HCT116 (cell line): Measurements from ENCODE around the gene TDRD10. TPM values are rescaled to one million over a fixed set of nuclear protein-coding genes. Genes with fewer than 3 reads are reported as not detected.
A peak's percentile ranks its signal among the peaks of the same experiment; 100 is the strongest.

Source experiments
- ATAC-seq: fragments of 200-7000 bp; cut with Tn5 transposase; 2 replicates; pipeline ENCODE4 v1.9.1; 2020; ENCODE audit warnings: mild to moderate bottlenecking, moderate library complexity
- BruUV-seq: library from RNA; stranded (reverse); fragments of 400-500 nt; replicated peaks from 2 replicates; lab custom pipeline; 2021; lab: Mats Ljungman, UMichigan
- CTCF ChIA-PET: fragments of 300-600 bp; sonication (Branson Sonifier 250); formaldehyde crosslinking; loops from one replicate; lab custom pipeline; 2021; ENCODE audit warnings: antibody characterized with exemption; lab: Charles Lee
- POLR2A ChIA-PET: fragments of 300-600, 350-600 bp; sonication (Branson Sonifier 250); formaldehyde crosslinking; loops from one replicate; lab custom pipeline; 2021; ENCODE audit warnings: antibody characterized with exemption; lab: Charles Lee
- RAD21 ChIA-PET, 2 experiments: fragments of 300-600 bp; sonication (Branson Sonifier 250); formaldehyde crosslinking; loops; one replicate each; lab custom pipeline; 2023; ENCODE audit warnings: low total read pairs in 2 of 2; ENCODE audit not compliant: uncharacterized antibody in 2 of 2, unreplicated experiment in 2 of 2, low non-redundant PET in 1 of 2; lab: Charles Lee
- DNase-seq: peaks from one replicate; pipeline ENCODE4 v3.0.0-alpha.2; 2010; ENCODE audit warnings: low read depth, low spot score
- H2AFZ ChIP-seq: fragments of 200-600 bp; shearing (Covaris generic), sonication (generic); 2 replicates; pipeline ENCODE4 v1.6.1; 2017; ENCODE audit warnings: low read depth, mixed run types, mixed read lengths, antibody characterized with exemption, low read length; ENCODE audit not compliant: poor library complexity, severe bottlenecking
- H3K27ac ChIP-seq: 2 replicates; pipeline ENCODE4 v1.5.1; 2012; ENCODE audit warnings: low read depth, low read length
- H3K27me3 ChIP-seq: fragments of 200-600 bp; sonication (generic); 2 replicates; pipeline ENCODE4 v1.6.1; 2016; ENCODE audit warnings: mixed run types, low read length, mixed read lengths; ENCODE audit not compliant: insufficient read depth
- H3K36me3 ChIP-seq, 2 experiments: fragments of 200-500 bp in 1 of 2; fragments of 200-600 bp in 1 of 2; sonication (Bioruptor generic) in 1 of 2; sonication (generic) in 1 of 2; 2 replicates each; pipeline versions ENCODE4 v1.5.1 to v1.6.1; 2014 to 2016; ENCODE audit warnings: low read length in 2 of 2, inconsistent platforms in 1 of 2, mixed read lengths in 1 of 2, mixed run types in 1 of 2; ENCODE audit not compliant: insufficient read depth in 2 of 2, control insufficient read depth in 1 of 2
- H3K4me1 ChIP-seq, 2 experiments: fragments of 200-600 bp in 1 of 2; sonication (generic) in 1 of 2; 2 replicates each; pipeline versions ENCODE4 v1.5.1 to v1.6.1; 2012 to 2017; ENCODE audit warnings: low read length in 2 of 2, inconsistent platforms in 1 of 2, mild to moderate bottlenecking in 1 of 2, mixed read lengths in 1 of 2, mixed run types in 1 of 2, moderate library complexity in 1 of 2; ENCODE audit not compliant: insufficient read depth in 2 of 2, control insufficient read depth in 1 of 2
- H3K4me2 ChIP-seq: fragments of 200-600 bp; sonication (generic); 2 replicates; pipeline ENCODE4 v1.6.1; 2017; ENCODE audit warnings: mixed run types, low read length, mixed read lengths
- H3K4me3 ChIP-seq, 2 experiments: fragments of 200-600 bp in 1 of 2; sonication (generic) in 1 of 2; replicated peaks in 1 of 2; 2 replicates each; pipeline ENCODE4 v1.5.1; 2011 to 2016; ENCODE audit warnings: low read length in 2 of 2, control low read depth in 1 of 2, low read depth in 1 of 2, mild to moderate bottlenecking in 1 of 2, mixed read lengths in 1 of 2, mixed run types in 1 of 2
- H3K79me2 ChIP-seq: fragments of 200-600 bp; sonication (generic); 2 replicates; pipeline ENCODE4 v1.6.1; 2017; ENCODE audit warnings: mild to moderate bottlenecking, mixed run types, low read length, moderate library complexity, mixed read lengths; ENCODE audit not compliant: insufficient read depth
- H3K9ac ChIP-seq: fragments of 200-600 bp; sonication (generic); 2 replicates; pipeline ENCODE4 v1.6.1; 2016; ENCODE audit warnings: low read length, mixed read lengths
- H3K9me2 ChIP-seq: fragments of 200-600 bp; sonication (generic), shearing (Covaris generic); 2 replicates; pipeline ENCODE4 v1.6.1; 2017; ENCODE audit warnings: mixed run types, mild to moderate bottlenecking, moderate library complexity; ENCODE audit not compliant: insufficient read depth
- H3K9me3 ChIP-seq, 2 experiments: fragments of 200-500 bp in 1 of 2; fragments of 200-600 bp in 1 of 2; sonication (Bioruptor generic) in 1 of 2; sonication (generic) in 1 of 2; 2 replicates each; pipeline ENCODE4 v1.6.1; 2014 to 2017; ENCODE audit warnings: low read length in 2 of 2, mixed read lengths in 2 of 2, inconsistent platforms in 1 of 2, low read depth in 1 of 2, mild to moderate bottlenecking in 1 of 2, mixed run types in 1 of 2, moderate library complexity in 1 of 2; ENCODE audit not compliant: control insufficient read depth in 1 of 2, insufficient read depth in 1 of 2
- H4K20me1 ChIP-seq: fragments of 200-600 bp; sonication (generic), shearing (Covaris generic); 2 replicates; pipeline ENCODE4 v1.6.1; 2017; ENCODE audit warnings: mixed run types, mild to moderate bottlenecking, moderate library complexity; ENCODE audit not compliant: insufficient read depth
- CTCF ChIP-seq, 3 experiments: fragments of 200-600 bp in 1 of 3; sonication (generic) in 1 of 3; IDR thresholded peaks in 2 of 3; conservative IDR thresholded peaks in 1 of 3; 2 replicates each; pipeline ENCODE4 v1.5.1; 2012 to 2017; ENCODE audit warnings: low read depth in 2 of 3, low read length in 2 of 3, antibody characterized with exemption in 1 of 3, borderline replicate concordance in 1 of 3, control low read depth in 1 of 3, mild to moderate bottlenecking in 1 of 3, mixed read lengths in 1 of 3, mixed run types in 1 of 3, moderate library complexity in 1 of 3; ENCODE audit not compliant: insufficient read depth in 1 of 3
- ELF1 ChIP-seq: IDR thresholded peaks from 2 replicates; pipeline ENCODE4 v1.6.1; 2012; ENCODE audit warnings: low read depth, borderline replicate concordance
- FOSL1 ChIP-seq: IDR thresholded peaks from 2 replicates; pipeline ENCODE4 v1.6.1; 2012; ENCODE audit warnings: low read depth
- JUND ChIP-seq: IDR thresholded peaks from 2 replicates; pipeline ENCODE4 v1.6.1; 2012
- MAX ChIP-seq: IDR thresholded peaks from 2 replicates; pipeline ENCODE4 v1.6.1; 2012
- RAD21 ChIP-seq: IDR thresholded peaks from 2 replicates; pipeline ENCODE4 v1.6.1; 2012; ENCODE audit warnings: low read depth, mild to moderate bottlenecking
- REST ChIP-seq: IDR thresholded peaks from 2 replicates; pipeline ENCODE4 v1.6.1; 2012; ENCODE audit warnings: low read depth
- SIN3A ChIP-seq: IDR thresholded peaks from 2 replicates; pipeline ENCODE4 v1.6.1; 2012; ENCODE audit warnings: low read depth
- SP1 ChIP-seq: IDR thresholded peaks from 2 replicates; pipeline ENCODE4 v1.6.1; 2012; ENCODE audit warnings: low read depth
- intact Hi-C: fragments of 100-400 bp; cut with micrococcal nuclease; formaldehyde crosslinking; loops from 2 replicates; pipeline ENCODE4 v1.10.0; 2022
- total RNA-seq: library from RNA; stranded (reverse); gene quantifications from one replicate; pipeline ENCODE4 v1.2.1, GENCODE V29; 2021; ENCODE audit not compliant: unreplicated experiment

The TDRD10 gene
- total RNA-seq, 1 experiment from 2014 or later, result not detected

- no peak for TF ChIP-seq MAX
- TF ChIP-seq CTCF (IDR thresholded peaks at IDR 0.05 in 2 of 3, conservative IDR thresholded peaks at IDR 0.05 in 1 of 3; ENCODE audit: borderline replicate concordance in 1 of 3, insufficient read depth in 1 of 3, low read depth in 2 of 3, low read length in 2 of 3), result no peak
- no peak for TF ChIP-seq REST
- no peak for TF ChIP-seq SIN3A
- TF ChIP-seq RAD21, result no peak
- TF ChIP-seq, all 23 proteins: peak for 0
Measured at GRCh38 chr1:154471304-154471703, 30.7 kb upstream of the TDRD10 start (continued).

- peaks cover 15 to 56% of the 10 kb centered on the region in 2 experiments for H3K4me1 ChIP-seq
- intact Hi-C loops, result loop anchor here (5.0 to 10.0 kb wide), 2 partner anchors 148 to 290 kb away; partner anchors contain the start of gene ATP8B2
- no peak overlapping the region for H3K27ac ChIP-seq
- ATAC-seq (peak; percentile 63), DNase-seq (peak; percentile 73)
- no peaks in the 10 kb centered on the region for H3K36me3 ChIP-seq
- no peaks in the 10 kb centered on the region for H3K9me3 ChIP-seq
- POLR2A ChIA-PET, result no interaction called here
- no peak overlapping the region for H3K4me3 ChIP-seq
- H3K79me2 ChIP-seq, result no peaks in the 10 kb centered on the region
- H3K27me3 ChIP-seq, result no peaks in the 10 kb centered on the region
- no peak for TF ChIP-seq CTCF (IDR thresholded peaks at IDR 0.05 in 2 of 3, conservative IDR thresholded peaks at IDR 0.05 in 1 of 3; ENCODE audit: borderline replicate concordance in 1 of 3, insufficient read depth in 1 of 3, low read depth in 2 of 3, low read length in 2 of 3)
- peak; percentile 30; the same call in 1 of the 2 replicates for TF ChIP-seq SP1
- TF ChIP-seq ELF1, result no peak
- peak; percentile 20; the same call in 1 of the 2 replicates for TF ChIP-seq FOSL1
- TF ChIP-seq JUND, result peak; percentile 34
- H3K4me2 ChIP-seq, result peak overlapping the region; percentile 65
- no peak overlapping the region for H3K9ac ChIP-seq
- H4K20me1 ChIP-seq, result no peaks in the 10 kb centered on the region
- BruUV-seq, result no TSS peak
- CTCF ChIA-PET, result no interaction called here
- H2AFZ ChIP-seq, result no peak overlapping the region
- no peaks in the 10 kb centered on the region for H3K9me2 ChIP-seq
- RAD21 ChIA-PET, result interaction anchor here in 1 of 2 experiments (0.7 kb wide), 1 partner anchor 36 kb away, joined by 3 read pairs; no protein-coding TSS in a partner anchor
Measured at GRCh38 chr1:154474802-154475201, 27.2 kb upstream of the TDRD10 start.
